ENCODE data around the gene EVA1A.

GRCh38 chr2:75522543-75523312, 38.0 kb downstream of the EVA1A start:
- no peak for TF ChIP-seq CTCF (IDR thresholded peaks at IDR 0.05 in 4 of 5, conservative IDR thresholded peaks at IDR 0.05 in 1 of 5)
- TF ChIP-seq POLR2A (IDR thresholded peaks at IDR 0.05): no peak
